Adrenal gland (tissue), 12 donors: ENCODE measurements around the gene SYK. TPM values are rescaled to one million over a fixed set of nuclear protein-coding genes. Genes with fewer than 3 reads are reported as not detected.

Experiments
- DNase-seq, 7 donors: peaks; one replicate each; pipeline ENCODE4 v3.0.0-alpha.2; 2019 to 2020
- H3K27ac ChIP-seq, 5 donors: fragments of 200-600 bp; sonication (generic) in 4 of 5; 1 replicate in 3 of 5; 2 replicates in 2 of 5; pipeline versions ENCODE4 v1.5.1 to v1.8.0; 2016 to 2020; ENCODE audit warnings: mild to moderate bottlenecking in 1 of 5
- H3K27me3 ChIP-seq: fragments of 200-600 bp; 2 replicates; pipeline ENCODE4 v1.8.0; 2021
- H3K36me3 ChIP-seq, 2 donors: fragments of 200-600 bp; replicated peaks in 1 of 2; 1 replicate in 1 of 2; 2 replicates in 1 of 2; pipeline versions ENCODE4 v1.5.1 to v1.8.0; 2018 to 2022
- H3K4me1 ChIP-seq, 2 donors: fragments of 200-600 bp; replicated peaks in 1 of 2; 1 replicate in 1 of 2; 2 replicates in 1 of 2; pipeline versions ENCODE4 v1.5.1 to v1.8.0; 2018 to 2021
- H3K4me3 ChIP-seq, 4 donors: fragments of 200-600 bp; sonication (generic) in 3 of 4; one replicate each; pipeline ENCODE4 v1.5.1; 2016 to 2018
- H3K9me3 ChIP-seq, 3 donors: fragments of 200-600 bp; sonication (generic) in 1 of 3; replicated peaks in 1 of 3; 1 replicate in 2 of 3; 2 replicates in 1 of 3; pipeline versions ENCODE4 v1.5.1 to v1.8.0; 2016 to 2021
- CTCF ChIP-seq, 6 experiments: fragments of 450-650 bp in 4 of 6; fragments of 200-600 bp in 2 of 6; sonication (generic) in 1 of 6; IDR thresholded peaks; 1 replicate in 5 of 6; 2 replicates in 1 of 6; pipeline versions ENCODE4 v1.5.1 to v1.8.0; 2016 to 2021; ENCODE audit warnings: antibody characterized with exemption in 6 of 6, mild to moderate bottlenecking in 2 of 6, moderate library complexity in 1 of 6
- POLR2A ChIP-seq, 2 donors: fragments of 450-650 bp; IDR thresholded peaks; one replicate each; pipeline ENCODE4 v1.6.1; 2017; ENCODE audit warnings: antibody characterized with exemption in 2 of 2, mild to moderate bottlenecking in 2 of 2, moderate library complexity in 1 of 2
- WGBS, 4 donors: extraction: QIAGEN DNeasy Blood & Tissue Kit in 2 of 4; methylation state at CpG; one replicate each; pipeline versions ENCODE4 v1.1.5 to v1.1.7; 2013 to 2017; 5-methylcytosine and 5-hydroxymethylcytosine counted together
- intact Hi-C, 2 donors: fragments of 100-400 bp; cut with DNase I; formaldehyde crosslinking; loops; one replicate each; pipeline versions ENCODE4 v1.14.1 to v1.15.0; 2022 to 2023
- polyA plus RNA-seq, 3 donors: library from polyadenylated mRNA; stranded (reverse); fragments of 200-250 nt in 2 of 3; fragments of 350-450 nt in 1 of 3; fragmentation: Illumina TruSeq in 1 of 3; extraction: RNeasy Lipid Tissue Mini Kit (QIAGEN cat#74804) in 1 of 3; gene quantifications; one replicate each; pipeline ENCODE4 v1.2.3, GENCODE V29; 2013 to 2014
- total RNA-seq, 9 donors: library from RNA; depleted of rRNA in 4 of 9; stranded (reverse); fragments of >200 nt in 4 of 9; fragments of 120-200 nt in 1 of 9; fragmentation: NEBNext Ultra II Directional in 1 of 9; extraction: Animal tissue kit (Norgen Biotek cat#: 25700) in 1 of 9; gene quantifications; one replicate each; pipeline versions ENCODE4 v1.1.0 to v1.2.4, GENCODE V29; 2013 to 2023
- donor health status: healthy with polysubstance abuse.
- donor health status: Bipolar disorder and iron deficiency.
- donor health status: DM: yes; HTN: yes; CAD: no.
- donor health status: DM: no; HTN: no; CAD: no.
- donor health status: DM: no; HTN: no; CAD: no.
- donor health status: DM: yes; HTN: yes; CAD: no.

Gene SYK
- total and polyA plus RNA-seq, 12 donors, result 2.0 to 21.5 (median 14.1) TPM

DNA sequence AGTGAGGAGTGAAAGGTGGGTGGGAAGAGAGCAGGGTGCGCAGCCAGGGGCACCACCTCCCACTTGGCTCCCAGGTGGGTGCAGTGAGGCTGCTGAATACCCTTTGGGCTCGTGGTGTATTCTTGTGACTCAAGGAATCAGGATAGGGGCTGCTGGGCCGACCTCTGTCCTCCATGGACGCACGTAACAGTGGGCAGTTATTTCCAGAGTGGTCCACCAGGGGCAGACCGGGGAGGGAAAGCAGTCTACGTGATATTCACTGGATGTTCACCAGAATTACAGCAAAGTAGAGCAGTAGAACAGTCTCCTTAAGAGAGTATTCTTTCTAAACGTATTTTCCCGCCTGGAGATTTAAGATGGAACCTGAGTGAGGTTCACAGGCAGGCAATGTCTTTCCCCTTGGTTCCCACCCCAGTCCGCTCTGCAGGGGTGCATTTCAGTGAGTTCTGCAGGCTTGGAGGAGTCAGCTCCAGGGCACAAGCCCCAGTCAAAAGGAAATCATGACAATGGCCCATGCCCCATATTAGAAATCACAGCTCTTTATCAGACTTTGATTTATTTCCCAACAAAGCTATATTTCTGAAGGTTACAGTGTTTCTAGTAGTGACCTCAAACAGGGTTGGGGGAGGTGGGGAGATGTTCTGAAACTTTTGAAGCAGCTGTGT lies 88.7 kb downstream of the SYK start:
- Histone ChIP-seq H3K36me3 (no peaks in the 10 kb centered on the region), H3K4me3 (no peak overlapping the region), H3K9me3 (no peaks in the 10 kb centered on the region), H3K4me1 (no peaks in the 10 kb centered on the region), H3K27me3 (no peaks in the 10 kb centered on the region), H3K27ac (no peak overlapping the region)
- WGBS, 4 donors, result 67 to 87% (median 79%) methylated on average over 3 to 10 of the region's 10 CpGs
- no peak for DNase-seq
- TF ChIP-seq CTCF (IDR thresholded peaks at IDR 0.05) (no peak), POLR2A (IDR thresholded peaks at IDR 0.05) (no peak)
- intact Hi-C loops, result no loop called here

DNA sequence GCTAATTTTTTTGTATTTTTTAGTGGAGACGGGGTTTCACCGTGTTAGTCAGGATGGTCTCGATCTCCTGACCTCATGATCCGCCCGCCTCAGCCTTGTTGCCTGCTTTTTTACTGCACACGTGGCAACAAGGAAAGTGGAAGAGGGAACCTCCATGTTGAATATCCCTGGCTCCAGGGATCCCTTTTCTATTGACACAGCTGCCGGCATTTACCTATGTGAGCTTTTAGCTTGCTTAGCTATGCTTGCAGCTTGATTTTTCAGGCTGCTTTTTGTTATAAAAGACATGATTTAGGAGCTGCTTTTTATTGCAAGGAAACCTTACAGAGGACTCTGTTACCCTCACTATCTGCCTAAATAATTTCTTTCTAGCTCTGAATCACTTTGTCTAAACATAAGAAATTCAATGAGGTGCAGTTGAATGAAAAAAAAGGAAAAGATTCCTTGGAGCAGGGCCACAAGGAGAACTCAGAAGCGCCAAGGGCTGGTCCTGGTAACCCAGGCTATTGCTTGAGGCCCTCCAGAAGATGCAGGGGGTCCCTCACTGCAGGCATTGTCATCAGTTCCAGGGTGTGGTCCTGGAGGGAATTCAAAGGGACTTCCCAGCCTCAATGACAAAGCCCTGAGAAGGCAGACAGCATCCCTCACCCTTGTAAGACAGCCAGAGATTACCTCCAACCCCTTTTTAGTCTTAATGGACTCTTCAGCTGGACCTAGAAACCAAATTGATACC lies 89.9 kb downstream of the SYK start:
- no peak overlapping the region for H3K4me3 ChIP-seq
- no peaks in the 10 kb centered on the region for H3K36me3 ChIP-seq
- H3K9me3 ChIP-seq, result no peaks in the 10 kb centered on the region
- H3K27ac ChIP-seq, result no peak overlapping the region
- no peaks in the 10 kb centered on the region for H3K27me3 ChIP-seq
- intact Hi-C loops, result no loop called here
- 85 to 92% (median 89%) methylated on average over 8 of the region's 8 CpGs for WGBS, 4 donors
- H3K4me1 ChIP-seq, result no peaks in the 10 kb centered on the region
- peak in 1 of 7 donors; percentile 18 for DNase-seq
- no peak for TF ChIP-seq CTCF (IDR thresholded peaks at IDR 0.05)
- no peak for TF ChIP-seq POLR2A (IDR thresholded peaks at IDR 0.05)

DNA sequence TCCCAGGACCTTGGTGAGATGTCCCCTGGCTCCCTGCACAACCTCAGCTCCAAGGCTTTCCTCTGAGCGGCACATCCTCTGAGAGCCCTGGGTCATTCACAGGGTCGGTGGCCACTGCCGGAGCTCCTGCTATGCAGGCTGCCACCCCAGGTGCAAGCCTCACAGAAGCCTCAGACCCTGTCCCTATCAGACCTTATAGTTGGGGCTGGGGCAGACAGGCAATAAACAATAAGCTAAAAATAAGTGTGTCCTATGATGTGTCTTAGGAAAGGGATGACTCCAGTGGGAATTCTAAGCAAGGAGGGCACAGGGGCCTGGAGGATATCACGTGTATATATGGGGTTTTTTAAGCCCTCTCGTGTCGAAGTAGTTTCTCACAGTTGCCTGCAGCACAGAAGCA lies 91.3 kb downstream of the SYK start:
- peak in 1 of 7 donors; percentile 13 for DNase-seq
- Histone ChIP-seq H3K4me3 (no peak overlapping the region), H3K27me3 (no peaks in the 10 kb centered on the region), H3K36me3 (no peaks in the 10 kb centered on the region), H3K4me1 (no peaks in the 10 kb centered on the region), H3K9me3 (no peaks in the 10 kb centered on the region), H3K27ac (no peak overlapping the region)
- intact Hi-C loops, result no loop called here
- WGBS, 4 donors, result 63 to 77% (median 69%) methylated on average over 4 to 6 of the region's 6 CpGs
- TF ChIP-seq POLR2A (IDR thresholded peaks at IDR 0.05) (no peak), CTCF (IDR thresholded peaks at IDR 0.05) (no peak)

GRCh38 chr9:90893706-90894105 lies 92.1 kb downstream of the SYK start:
- no peaks in the 10 kb centered on the region for H3K36me3 ChIP-seq
- intact Hi-C loops, result no loop called here

More at GRCh38 chr9:90893706-90894105, 92.1 kb downstream of the SYK start:
- DNase-seq, result peak in 1 of 7 donors; percentile 15
- Histone ChIP-seq H3K27ac (no peak overlapping the region), H3K4me1 (no peaks in the 10 kb centered on the region), H3K9me3 (no peaks in the 10 kb centered on the region), H3K27me3 (no peaks in the 10 kb centered on the region), H3K4me3 (no peak overlapping the region)
- TF ChIP-seq POLR2A (IDR thresholded peaks at IDR 0.05) (no peak), CTCF (IDR thresholded peaks at IDR 0.05) (no peak)
- 93 to 98% (median 96%) methylated on average over 4 of the region's 4 CpGs for WGBS, 4 donors
